K562 (cell line): ENCODE results near the gene ETHE1. TPM values are rescaled to one million over a fixed set of nuclear protein-coding genes. Genes with fewer than 3 reads are reported as not detected.

ENCODE experiments used
- ATAC-seq: fragments of 200-7000 bp; cut with Tn5 transposase; 3 replicates; pipeline ENCODE4 v1.9.1; 2020; ENCODE audit warnings: moderate library complexity
- BruUV-seq: library from RNA; stranded (reverse); fragments of 400-500 nt; replicated peaks from 2 replicates; lab custom pipeline; 2021; lab: Mats Ljungman, UMichigan
- CTCF ChIA-PET: fragments of 300-600 bp; formaldehyde crosslinking; extraction: SDS; loops from one replicate; lab custom pipeline; 2021; ENCODE audit warnings: low intra/inter-chr PET ratio; lab: Yijun Ruan, JAX
- POLR2A ChIA-PET: fragments of 300-600, 350-650 bp; sonication (Branson Sonifier 250); formaldehyde crosslinking; extraction: SDS; loops from one replicate; lab custom pipeline; 2021; ENCODE audit warnings: antibody characterized with exemption, inconsistent platforms; lab: Yijun Ruan, JAX
- DNase-seq, 4 experiments: peaks; one replicate each; pipeline versions ENCODE4 v3.0.0 to v3.0.0-alpha.2; 2011 to 2018; ENCODE audit warnings: low spot score in 3 of 4, mixed read lengths in 3 of 4; ENCODE audit errors: extremely low read depth in 1 of 4
- FAIRE-seq: peaks from 2 replicates; lab custom pipeline; 2011; peaks lifted over from hg19 to GRCh38; lab: Jason Lieb, UNC
- H2AFZ ChIP-seq: 2 replicates; pipeline ENCODE4 v1.6.0; 2011; ENCODE audit warnings: low read depth, low read length, control low read depth, inconsistent platforms
- H3K27ac ChIP-seq: fragments of 200-600 bp; 3 replicates; pipeline ENCODE4 v1.8.0; 2011; ENCODE audit warnings: low read depth, mild to moderate bottlenecking, control low read depth, inconsistent platforms, low read length, moderate library complexity, mixed read lengths; ENCODE audit errors: extremely low read depth
- H3K27me3 ChIP-seq, 2 experiments: fragments of 300-600 bp in 1 of 2; 2 replicates in 1 of 2; 3 replicates in 1 of 2; pipeline versions ENCODE4 v1.6.0 to v1.8.0; 2011; ENCODE audit warnings: inconsistent platforms in 2 of 2, low read length in 2 of 2, mild to moderate bottlenecking in 1 of 2, mixed read lengths in 1 of 2, moderate library complexity in 1 of 2; ENCODE audit not compliant: control insufficient read depth in 2 of 2, insufficient read depth in 2 of 2
- H3K36me3 ChIP-seq: fragments of 300-600 bp; 3 replicates; pipeline ENCODE4 v1.8.0; 2011; ENCODE audit warnings: mild to moderate bottlenecking, low read length, inconsistent platforms; ENCODE audit not compliant: control insufficient read depth, insufficient read depth
- H3K4me1 ChIP-seq, 2 experiments: fragments of 200-600 bp in 1 of 2; replicated peaks in 1 of 2; 2 replicates in 1 of 2; 3 replicates in 1 of 2; pipeline versions ENCODE4 v1.5.1 to v1.8.0; 2011; ENCODE audit warnings: inconsistent platforms in 2 of 2, low read length in 2 of 2, mild to moderate bottlenecking in 1 of 2, mixed read lengths in 1 of 2, moderate library complexity in 1 of 2; ENCODE audit not compliant: control insufficient read depth in 2 of 2, insufficient read depth in 2 of 2
- H3K4me2 ChIP-seq: 2 replicates; pipeline ENCODE4 v1.6.1; 2011; ENCODE audit warnings: low read length, control low read depth, inconsistent platforms, mixed read lengths; ENCODE audit not compliant: insufficient read depth
- H3K4me3 ChIP-seq: fragments of 200-600 bp; sonication (generic), shearing (Covaris generic); 2 replicates; pipeline ENCODE4 v1.5.1; 2016; ENCODE audit warnings: control low read depth, inconsistent platforms
- H3K79me2 ChIP-seq: fragments of 200-600 bp; 3 replicates; pipeline ENCODE4 v1.8.0; 2011; ENCODE audit warnings: low read length, inconsistent platforms; ENCODE audit not compliant: control insufficient read depth, insufficient read depth
- H3K9ac ChIP-seq, 2 experiments: 2 replicates each; pipeline versions ENCODE4 v1.6.0 to v1.6.1; 2011; ENCODE audit warnings: low read depth in 2 of 2, low read length in 2 of 2, control low read depth in 1 of 2, inconsistent platforms in 1 of 2, mild to moderate bottlenecking in 1 of 2, mixed read lengths in 1 of 2; ENCODE audit not compliant: insufficient read depth in 1 of 2
- H3K9me1 ChIP-seq: one replicate; pipeline ENCODE4 v1.6.0; 2011; ENCODE audit warnings: inconsistent platforms, mild to moderate bottlenecking, low read length, moderate library complexity; ENCODE audit not compliant: control insufficient read depth, insufficient read depth
- H3K9me3 ChIP-seq: replicated peaks from 2 replicates; pipeline ENCODE4 v1.5.1; 2011; ENCODE audit warnings: low read depth, low read length, inconsistent platforms; ENCODE audit not compliant: control insufficient read depth, insufficient read depth
- H4K20me1 ChIP-seq: replicated peaks from 2 replicates; pipeline ENCODE4 v1.6.1; 2011; ENCODE audit warnings: low read length, inconsistent platforms, mixed read lengths; ENCODE audit not compliant: control insufficient read depth, insufficient read depth
- CHD1 ChIP-seq: fragments of 200-600 bp; sonication (generic); IDR thresholded peaks from one replicate; pipeline ENCODE4 v1.6.1; 2012; ENCODE audit warnings: mild to moderate bottlenecking, moderate library complexity, low read length, inconsistent platforms
- DNMT1 ChIP-seq: fragments of 450-650 bp; IDR thresholded peaks from 2 replicates; pipeline ENCODE4 v1.6.1; 2016; ENCODE audit warnings: antibody characterized with exemption, mild to moderate bottlenecking
- HNRNPK ChIP-seq: fragments of 200-400 bp; formaldehyde crosslinking; IDR thresholded peaks from one replicate; pipeline ENCODE4 v1.6.1; 2018; ENCODE audit warnings: mild to moderate bottlenecking, low read depth, low read length; ENCODE audit not compliant: poor library complexity, severe bottlenecking
- IFI16 ChIP-seq: fragments of 250-450 bp; sonication (Bioruptor Pico); IDR thresholded peaks from 2 replicates; pipeline ENCODE4 v2.1.2; 2022; ENCODE audit warnings: mild to moderate bottlenecking, inconsistent platforms
- JUND ChIP-seq, 2 experiments: IDR thresholded peaks; 2 replicates in 1 of 2; 3 replicates in 1 of 2; pipeline ENCODE4 v1.6.1; 2011; ENCODE audit warnings: borderline replicate concordance in 2 of 2, low read depth in 2 of 2, low read length in 2 of 2, improper control_type of control experiment in 1 of 2, missing biosample characterization in 1 of 2, missing genetic modification characterization in 1 of 2, missing genetic modification reagents in 1 of 2
- SIN3A ChIP-seq, 2 experiments: fragments of 150-350 bp in 1 of 2; IDR thresholded peaks; 2 replicates each; pipeline ENCODE4 v1.6.1; 2011 to 2016; ENCODE audit warnings: borderline replicate concordance in 2 of 2, low read depth in 2 of 2, low read length in 2 of 2, mild to moderate bottlenecking in 2 of 2, moderate library complexity in 2 of 2; ENCODE audit not compliant: control insufficient read depth in 1 of 2
- TARDBP ChIP-seq: fragments of 450-650 bp; IDR thresholded peaks from 2 replicates; pipeline ENCODE4 v1.6.1; 2016
- TBP ChIP-seq: optimal IDR thresholded peaks from 2 replicates; pipeline ENCODE3; 2011; ENCODE audit warnings: low read depth, low read length, improper control_type of control experiment
- ZBTB7A ChIP-seq: IDR thresholded peaks from 2 replicates; pipeline ENCODE4 v1.6.1; 2011; ENCODE audit warnings: low read depth, mild to moderate bottlenecking, low read length, moderate library complexity, borderline replicate concordance; ENCODE audit not compliant: control insufficient read depth
- ZNF282 ChIP-seq: sonication (generic); formaldehyde crosslinking; IDR thresholded peaks from 2 replicates; pipeline ENCODE4 v1.8.1; 2023; ENCODE audit warnings: missing genetic modification reagents
- ZNF77 ChIP-seq: fragments of 250-450 bp; sonication (Bioruptor Pico); IDR thresholded peaks from 2 replicates; pipeline ENCODE4 v1.5.0; 2020
- WGBS: fragments of 100-300 bp; shearing (Covaris generic); methylation state at CpG from one replicate; pipeline ENCODE4 v1.1.6; 2016; ENCODE audit warnings: low coverage, mixed read lengths; ENCODE audit not compliant: insufficient coverage; ENCODE audit errors: missing lambda C conversion rate; 5-methylcytosine and 5-hydroxymethylcytosine counted together
- in situ Hi-C: fragments of 300-500 bp; cut with MboI; formaldehyde crosslinking; loops from 4 replicates; pipeline ENCODE4 v1.15.0; 2018; ENCODE audit warnings: inconsistent platforms, mixed read lengths
- intact Hi-C: fragments of 100-400 bp; cut with micrococcal nuclease; formaldehyde crosslinking; loops from 2 replicates; pipeline ENCODE4 v1.14.2; 2022
- polyA plus RNA-seq, 8 experiments: library from polyadenylated mRNA; depleted of rRNA in 4 of 8; stranded (reverse) in 5 of 8; unstranded in 3 of 8; fragments of >200 nt; fragmentation: Nextera tagmentation in 2 of 8; fragmentation: Illumina TruSeq in 1 of 8; extraction: Ambion mirVana in 2 of 8; extraction: Trizol in 1 of 8; gene quantifications; 2 replicates each; pipeline versions ENCODE4 v1.2.1 to v1.2.3, GENCODE V29; 2011 to 2014; ENCODE audit warnings: inconsistent platforms in 1 of 8, missing spikeins in 1 of 8
- total RNA-seq, 7 experiments: library from RNA; depleted of rRNA in 6 of 7; stranded (reverse); fragments of >200 nt in 6 of 7; fragmentation: Illumina TruSeq in 2 of 7; extraction: Trizol in 2 of 7; gene quantifications; 2 replicates each; pipeline versions ENCODE4 v1.2.1 to v1.2.3, GENCODE V29; 2011 to 2021; ENCODE audit warnings: low replicate concordance in 1 of 7
- TF ChIP-seq, protein P1 (sequence below): fragments of 200-600 bp; sonication (generic); IDR thresholded peaks from one replicate; pipeline ENCODE4 v1.6.1; 2012; ENCODE audit warnings: mild to moderate bottlenecking, low read depth, low read length, inconsistent platforms

The ETHE1 gene
- total and polyA plus RNA-seq, 9 of the 15 experiments (the other 6 are each of a cell fraction or from before 2014, with no cell fraction given): 2.9 to 21.0 (median 10.2) TPM

GRCh38 chr19:43553656-43554055 lies 26.7 kb upstream of the ETHE1 start:
- Histone ChIP-seq H3K79me2 (no peaks in the 10 kb centered on the region), H2AFZ (no peak overlapping the region), H3K9me1 (no peaks in the 10 kb centered on the region), H3K9ac (no peak overlapping the region), H3K4me3 (no peak overlapping the region)
- FAIRE-seq (no peak), ATAC-seq (no peak)
- no peak for TF ChIP-seq HNRNPK
- TF ChIP-seq TARDBP: no peak
- TF ChIP-seq ZNF282: no peak
- TF ChIP-seq CHD1: no peak
- TF ChIP-seq IFI16 (CRISPR knock-in tag): no peak
- no peak for TF ChIP-seq ZNF77 (CRISPR knock-in tag)
- TF ChIP-seq, protein P1, sequence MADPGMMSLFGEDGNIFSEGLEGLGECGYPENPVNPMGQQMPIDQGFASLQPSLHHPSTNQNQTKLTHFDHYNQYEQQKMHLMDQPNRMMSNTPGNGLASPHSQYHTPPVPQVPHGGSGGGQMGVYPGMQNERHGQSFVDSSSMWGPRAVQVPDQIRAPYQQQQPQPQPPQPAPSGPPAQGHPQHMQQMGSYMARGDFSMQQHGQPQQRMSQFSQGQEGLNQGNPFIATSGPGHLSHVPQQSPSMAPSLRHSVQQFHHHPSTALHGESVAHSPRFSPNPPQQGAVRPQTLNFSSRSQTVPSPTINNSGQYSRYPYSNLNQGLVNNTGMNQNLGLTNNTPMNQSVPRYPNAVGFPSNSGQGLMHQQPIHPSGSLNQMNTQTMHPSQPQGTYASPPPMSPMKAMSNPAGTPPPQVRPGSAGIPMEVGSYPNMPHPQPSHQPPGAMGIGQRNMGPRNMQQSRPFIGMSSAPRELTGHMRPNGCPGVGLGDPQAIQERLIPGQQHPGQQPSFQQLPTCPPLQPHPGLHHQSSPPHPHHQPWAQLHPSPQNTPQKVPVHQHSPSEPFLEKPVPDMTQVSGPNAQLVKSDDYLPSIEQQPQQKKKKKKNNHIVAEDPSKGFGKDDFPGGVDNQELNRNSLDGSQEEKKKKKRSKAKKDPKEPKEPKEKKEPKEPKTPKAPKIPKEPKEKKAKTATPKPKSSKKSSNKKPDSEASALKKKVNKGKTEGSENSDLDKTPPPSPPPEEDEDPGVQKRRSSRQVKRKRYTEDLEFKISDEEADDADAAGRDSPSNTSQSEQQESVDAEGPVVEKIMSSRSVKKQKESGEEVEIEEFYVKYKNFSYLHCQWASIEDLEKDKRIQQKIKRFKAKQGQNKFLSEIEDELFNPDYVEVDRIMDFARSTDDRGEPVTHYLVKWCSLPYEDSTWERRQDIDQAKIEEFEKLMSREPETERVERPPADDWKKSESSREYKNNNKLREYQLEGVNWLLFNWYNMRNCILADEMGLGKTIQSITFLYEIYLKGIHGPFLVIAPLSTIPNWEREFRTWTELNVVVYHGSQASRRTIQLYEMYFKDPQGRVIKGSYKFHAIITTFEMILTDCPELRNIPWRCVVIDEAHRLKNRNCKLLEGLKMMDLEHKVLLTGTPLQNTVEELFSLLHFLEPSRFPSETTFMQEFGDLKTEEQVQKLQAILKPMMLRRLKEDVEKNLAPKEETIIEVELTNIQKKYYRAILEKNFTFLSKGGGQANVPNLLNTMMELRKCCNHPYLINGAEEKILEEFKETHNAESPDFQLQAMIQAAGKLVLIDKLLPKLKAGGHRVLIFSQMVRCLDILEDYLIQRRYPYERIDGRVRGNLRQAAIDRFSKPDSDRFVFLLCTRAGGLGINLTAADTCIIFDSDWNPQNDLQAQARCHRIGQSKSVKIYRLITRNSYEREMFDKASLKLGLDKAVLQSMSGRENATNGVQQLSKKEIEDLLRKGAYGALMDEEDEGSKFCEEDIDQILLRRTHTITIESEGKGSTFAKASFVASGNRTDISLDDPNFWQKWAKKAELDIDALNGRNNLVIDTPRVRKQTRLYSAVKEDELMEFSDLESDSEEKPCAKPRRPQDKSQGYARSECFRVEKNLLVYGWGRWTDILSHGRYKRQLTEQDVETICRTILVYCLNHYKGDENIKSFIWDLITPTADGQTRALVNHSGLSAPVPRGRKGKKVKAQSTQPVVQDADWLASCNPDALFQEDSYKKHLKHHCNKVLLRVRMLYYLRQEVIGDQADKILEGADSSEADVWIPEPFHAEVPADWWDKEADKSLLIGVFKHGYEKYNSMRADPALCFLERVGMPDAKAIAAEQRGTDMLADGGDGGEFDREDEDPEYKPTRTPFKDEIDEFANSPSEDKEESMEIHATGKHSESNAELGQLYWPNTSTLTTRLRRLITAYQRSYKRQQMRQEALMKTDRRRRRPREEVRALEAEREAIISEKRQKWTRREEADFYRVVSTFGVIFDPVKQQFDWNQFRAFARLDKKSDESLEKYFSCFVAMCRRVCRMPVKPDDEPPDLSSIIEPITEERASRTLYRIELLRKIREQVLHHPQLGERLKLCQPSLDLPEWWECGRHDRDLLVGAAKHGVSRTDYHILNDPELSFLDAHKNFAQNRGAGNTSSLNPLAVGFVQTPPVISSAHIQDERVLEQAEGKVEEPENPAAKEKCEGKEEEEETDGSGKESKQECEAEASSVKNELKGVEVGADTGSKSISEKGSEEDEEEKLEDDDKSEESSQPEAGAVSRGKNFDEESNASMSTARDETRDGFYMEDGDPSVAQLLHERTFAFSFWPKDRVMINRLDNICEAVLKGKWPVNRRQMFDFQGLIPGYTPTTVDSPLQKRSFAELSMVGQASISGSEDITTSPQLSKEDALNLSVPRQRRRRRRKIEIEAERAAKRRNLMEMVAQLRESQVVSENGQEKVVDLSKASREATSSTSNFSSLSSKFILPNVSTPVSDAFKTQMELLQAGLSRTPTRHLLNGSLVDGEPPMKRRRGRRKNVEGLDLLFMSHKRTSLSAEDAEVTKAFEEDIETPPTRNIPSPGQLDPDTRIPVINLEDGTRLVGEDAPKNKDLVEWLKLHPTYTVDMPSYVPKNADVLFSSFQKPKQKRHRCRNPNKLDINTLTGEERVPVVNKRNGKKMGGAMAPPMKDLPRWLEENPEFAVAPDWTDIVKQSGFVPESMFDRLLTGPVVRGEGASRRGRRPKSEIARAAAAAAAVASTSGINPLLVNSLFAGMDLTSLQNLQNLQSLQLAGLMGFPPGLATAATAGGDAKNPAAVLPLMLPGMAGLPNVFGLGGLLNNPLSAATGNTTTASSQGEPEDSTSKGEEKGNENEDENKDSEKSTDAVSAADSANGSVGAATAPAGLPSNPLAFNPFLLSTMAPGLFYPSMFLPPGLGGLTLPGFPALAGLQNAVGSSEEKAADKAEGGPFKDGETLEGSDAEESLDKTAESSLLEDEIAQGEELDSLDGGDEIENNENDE: no peak
- TF ChIP-seq TBP: no peak
- no peak for TF ChIP-seq JUND (IDR thresholded peaks at IDR 0.05; ENCODE audit: borderline replicate concordance, low read depth, low read length)
- no peak for TF ChIP-seq JUND (tag; IDR thresholded peaks at IDR 0.05; ENCODE audit: borderline replicate concordance, low read depth, low read length)
- TF ChIP-seq DNMT1: no peak
- no peak for TF ChIP-seq SIN3A (IDR thresholded peaks at IDR 0.05; ENCODE audit: borderline replicate concordance in 2 of 2, control insufficient read depth in 1 of 2, low read depth in 2 of 2, low read length in 2 of 2)
- TF ChIP-seq ZBTB7A: no peak
- TF ChIP-seq, all 486 proteins: peak for 0
- peaks cover 0 to 8% of the 10 kb centered on the region in 2 experiments; a peak in 2 of 5 replicates for H3K4me1 ChIP-seq
- BruUV-seq: no TSS peak
- intact Hi-C loops (loop anchor here (10.0 kb wide), 1 partner anchor 71 kb away; no protein-coding TSS in a partner anchor), in situ Hi-C loops (no loop called here)
- ChIA-PET CTCF (no interaction called here), POLR2A (interaction anchor here (0.7 to 1.1 kb wide), 2 partner anchors 14 to 111 kb away, joined by 3 read pairs; no protein-coding TSS in a partner anchor)
- no peak overlapping the region for H3K4me2 ChIP-seq
- peaks cover 61% of the 10 kb centered on the region; the same call in 2 of the 3 replicates for H3K36me3 ChIP-seq
- no peaks in the 10 kb centered on the region for H3K27me3 ChIP-seq
- 74% methylated on average over 4 of the region's 4 CpGs for WGBS
- H4K20me1 ChIP-seq: no peaks in the 10 kb centered on the region
- DNase-seq: no peak
- no peaks in the 10 kb centered on the region for H3K9me3 ChIP-seq
- H3K27ac ChIP-seq: no peak overlapping the region
